Activated CD4-positive, alpha-beta T cell treated with anti-CD3 and anti-CD28 coated beads, Interleukin-10, Interleukin-2, amounts not matched to agents 100 ng/mL and 50 ng/mL, durations not matched to agents 16 hours and 8 hours (primary cell): ENCODE results near the gene CDK14.

Experiments
- DNase-seq: peaks from one replicate; pipeline ENCODE4 v3.0.0-alpha.2; 2020

Gene CDK14

DNA sequence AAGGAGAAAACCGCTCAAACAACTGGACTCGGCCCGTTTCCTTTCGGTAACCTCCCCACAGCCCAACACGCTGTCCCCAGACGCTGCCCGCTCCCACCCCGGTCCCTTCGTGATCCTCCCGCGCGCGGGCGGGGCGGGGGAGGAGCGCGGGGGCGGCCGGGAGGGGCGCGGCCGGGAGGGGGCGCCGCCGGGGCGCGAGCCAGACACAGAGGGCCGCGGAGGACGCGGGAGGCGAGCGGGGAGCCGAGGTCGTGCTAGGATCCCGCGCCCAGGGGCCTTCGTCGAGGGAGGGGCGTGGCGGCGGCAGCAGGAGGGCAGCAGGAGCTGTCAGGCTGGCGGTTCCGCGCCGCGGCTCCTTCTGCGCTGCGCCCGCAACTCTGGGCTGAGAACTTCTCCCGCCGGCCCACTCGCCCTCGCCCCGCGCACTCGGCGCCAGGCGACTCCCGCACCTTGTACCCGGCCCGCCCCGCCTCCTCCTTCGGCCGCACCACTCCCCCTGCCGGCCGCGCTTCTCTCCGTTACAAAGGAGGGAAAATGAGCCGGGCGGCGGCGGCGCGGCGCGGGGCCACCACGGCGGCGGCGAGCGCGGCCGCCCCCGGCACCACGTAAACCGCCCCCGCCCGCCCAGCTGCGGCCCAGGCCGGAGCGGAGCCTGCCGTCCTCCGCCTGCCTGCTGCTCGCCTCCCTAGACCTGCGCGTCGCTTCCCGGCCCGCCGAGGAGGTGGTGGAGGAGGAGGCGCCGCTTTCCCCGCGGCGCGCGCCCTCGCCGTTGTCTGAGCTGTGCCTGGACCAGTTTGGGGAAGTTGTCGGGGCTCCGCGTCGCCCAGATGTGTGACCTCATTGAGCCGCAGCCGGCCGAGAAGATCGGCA is at the start of gene CDK14:
Gene CDK14, plus strand, starts transcription at position 521 of the 870 bp plus-strand sequence. Its CDS starts 307 bp downstream, at position 828.
- DNase-seq, result peak; percentile 48

DNA sequence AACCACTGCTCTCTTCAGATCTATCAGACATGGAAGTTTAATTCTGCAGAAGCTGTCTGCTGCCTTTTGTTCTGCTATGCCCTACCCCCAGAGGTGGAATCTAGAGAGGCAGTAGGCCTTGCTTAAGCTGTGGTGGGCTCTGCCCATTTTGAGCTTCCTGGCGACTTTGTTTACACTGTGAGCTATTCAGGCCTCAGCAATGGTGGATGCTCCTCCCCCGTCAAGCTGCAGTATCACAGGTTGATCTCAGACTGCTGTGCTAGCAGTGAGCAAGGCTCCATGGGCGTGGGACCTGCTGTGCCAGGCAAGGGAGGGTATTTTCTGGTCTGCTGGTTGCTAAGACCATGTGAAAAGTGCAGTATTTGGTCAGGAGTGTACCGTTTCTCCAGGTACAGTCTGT is 45.1 kb upstream of the CDK14 start:
- DNase-seq, result no peak

DNA sequence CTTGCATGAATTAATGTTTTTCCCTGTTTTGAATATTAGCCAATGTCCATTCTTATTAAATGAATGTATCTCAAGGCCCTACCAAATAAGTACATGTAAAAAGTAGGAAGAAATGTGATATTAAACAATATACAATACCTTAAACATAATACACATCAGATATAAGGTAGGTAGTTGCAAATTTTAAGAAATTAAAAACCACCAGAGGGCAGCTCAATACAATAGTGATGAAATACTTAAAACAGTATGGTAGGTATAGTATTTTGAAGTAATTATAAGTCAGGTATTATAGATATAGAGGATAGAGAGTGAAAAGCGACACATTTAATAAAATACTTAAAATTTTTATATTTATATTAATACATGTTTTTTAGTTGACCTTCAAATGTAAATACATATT is 43.6 kb upstream of the CDK14 start:
- no peak for DNase-seq

DNA sequence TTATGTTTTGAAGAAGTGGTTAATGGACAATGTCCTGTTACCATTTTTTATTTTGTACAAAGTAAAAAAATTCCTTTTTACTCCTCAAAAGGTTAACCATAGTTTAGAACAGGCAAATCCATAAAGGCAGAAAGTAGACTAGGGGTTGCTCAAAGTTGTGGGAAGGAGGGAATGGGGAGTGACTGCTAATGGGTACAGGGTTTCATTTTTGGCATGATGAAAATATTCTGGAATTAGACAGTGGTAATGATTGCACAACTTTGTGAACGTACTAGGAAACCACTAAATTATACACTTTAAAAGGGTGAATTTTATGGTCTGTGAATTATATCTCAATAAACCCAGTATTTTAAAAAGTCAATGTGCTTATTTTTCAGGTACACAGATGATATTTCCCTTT is 35.4 kb upstream of the CDK14 start:
- no peak for DNase-seq

DNA sequence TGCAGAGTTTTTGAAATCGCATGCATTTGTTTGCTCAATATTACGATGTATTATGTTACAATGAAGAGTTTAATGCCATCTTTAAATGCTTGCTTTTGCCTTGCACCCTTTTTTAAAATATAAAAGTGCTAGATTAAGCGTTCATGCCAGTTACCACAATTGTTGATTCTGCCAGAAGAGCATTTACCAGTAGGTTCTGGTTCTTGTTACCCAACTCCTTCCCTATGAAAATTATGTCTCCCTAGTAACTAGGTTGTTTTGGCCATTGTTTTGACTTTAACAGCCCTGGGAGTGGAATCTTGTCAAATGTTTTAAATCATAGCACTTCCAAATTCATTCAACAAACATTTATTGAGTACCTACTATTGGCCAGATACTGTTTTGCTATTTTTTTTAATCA is 32.8 kb upstream of the CDK14 start:
- no peak for DNase-seq

DNA sequence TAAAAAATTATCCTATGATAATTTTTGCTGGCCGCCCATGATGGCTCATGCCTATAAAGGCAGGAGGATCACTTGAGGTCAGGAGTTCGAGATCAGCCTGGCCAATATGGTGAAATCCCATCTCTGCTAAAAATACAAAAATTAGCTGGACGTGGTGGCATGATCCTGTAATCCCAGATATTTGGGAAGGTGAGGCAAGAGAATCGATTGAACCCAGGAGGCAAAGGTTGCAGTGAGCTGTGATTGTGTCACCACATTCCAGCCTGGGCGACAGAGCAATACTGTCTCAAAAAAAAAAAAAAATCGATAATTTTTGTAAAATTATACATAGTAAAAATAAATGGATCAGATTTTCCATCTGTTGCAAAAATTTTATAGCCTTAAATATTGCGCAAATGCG is 31.7 kb upstream of the CDK14 start:
- no peak for DNase-seq

DNA sequence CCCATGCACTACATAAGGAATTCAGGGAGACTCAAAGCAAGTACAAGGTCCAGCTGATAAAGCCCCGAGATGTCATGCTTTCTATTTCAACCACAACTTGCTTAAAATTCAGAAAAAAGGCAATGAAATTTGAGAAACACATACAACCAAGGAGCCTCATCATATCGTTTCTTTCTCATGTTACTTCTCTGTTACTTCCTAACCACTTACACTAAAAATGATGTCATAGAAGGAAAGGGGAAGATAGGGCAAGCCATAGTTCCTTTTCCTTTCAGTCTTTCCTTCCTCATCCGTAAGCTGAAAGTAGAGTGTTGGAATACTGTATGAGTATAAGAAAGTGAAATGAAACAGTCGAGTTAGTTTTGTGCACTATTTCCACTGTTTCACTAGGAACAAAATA is 27.9 kb upstream of the CDK14 start:
- DNase-seq, result no peak

DNA sequence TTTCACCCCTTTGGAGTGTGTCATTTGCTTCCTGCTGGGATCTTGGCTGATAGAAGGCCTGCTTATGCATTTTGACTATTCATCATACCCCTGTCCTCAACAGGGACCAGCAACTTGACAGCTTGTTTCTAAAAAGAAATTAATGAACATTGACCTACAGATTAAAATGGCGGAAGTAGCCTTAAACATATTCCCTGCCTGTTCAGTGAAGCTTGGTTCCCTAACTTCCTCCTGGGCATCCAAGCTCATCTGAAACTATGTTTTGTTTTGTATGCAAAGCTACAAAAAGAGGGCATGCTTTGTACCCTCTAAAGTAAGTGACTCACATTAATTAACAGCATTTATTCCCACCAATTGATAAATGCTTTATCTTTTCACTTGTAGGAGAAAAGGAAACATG is 26.8 kb upstream of the CDK14 start:
- no peak for DNase-seq

DNA sequence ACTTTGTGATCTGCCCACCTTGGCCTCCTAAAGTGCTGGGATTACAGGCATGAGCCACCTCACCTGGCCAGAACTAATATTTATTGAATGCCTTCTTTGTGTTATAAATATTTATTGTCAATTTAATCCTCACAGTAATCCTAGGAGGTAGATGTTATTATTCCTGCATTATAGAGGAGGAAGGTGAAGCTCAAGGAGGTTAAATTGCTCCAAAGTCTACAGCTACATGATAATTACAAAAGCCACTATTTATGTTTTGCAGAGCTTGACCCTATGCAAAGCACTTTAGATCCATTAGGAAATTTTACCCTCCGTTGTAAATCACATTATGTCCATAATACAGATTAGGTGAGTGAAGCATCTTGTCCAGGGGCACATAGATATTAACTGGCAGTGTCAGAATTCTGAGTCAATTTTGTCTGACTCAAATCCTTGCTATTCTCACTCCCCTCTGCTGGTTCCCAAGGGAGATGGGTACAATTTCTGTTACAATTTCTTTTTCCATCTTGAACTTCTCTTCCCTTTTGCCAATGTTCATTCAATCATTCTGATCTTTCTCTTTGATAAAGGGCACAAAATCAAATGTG is 25.7 kb upstream of the CDK14 start:
- DNase-seq, result no peak

DNA sequence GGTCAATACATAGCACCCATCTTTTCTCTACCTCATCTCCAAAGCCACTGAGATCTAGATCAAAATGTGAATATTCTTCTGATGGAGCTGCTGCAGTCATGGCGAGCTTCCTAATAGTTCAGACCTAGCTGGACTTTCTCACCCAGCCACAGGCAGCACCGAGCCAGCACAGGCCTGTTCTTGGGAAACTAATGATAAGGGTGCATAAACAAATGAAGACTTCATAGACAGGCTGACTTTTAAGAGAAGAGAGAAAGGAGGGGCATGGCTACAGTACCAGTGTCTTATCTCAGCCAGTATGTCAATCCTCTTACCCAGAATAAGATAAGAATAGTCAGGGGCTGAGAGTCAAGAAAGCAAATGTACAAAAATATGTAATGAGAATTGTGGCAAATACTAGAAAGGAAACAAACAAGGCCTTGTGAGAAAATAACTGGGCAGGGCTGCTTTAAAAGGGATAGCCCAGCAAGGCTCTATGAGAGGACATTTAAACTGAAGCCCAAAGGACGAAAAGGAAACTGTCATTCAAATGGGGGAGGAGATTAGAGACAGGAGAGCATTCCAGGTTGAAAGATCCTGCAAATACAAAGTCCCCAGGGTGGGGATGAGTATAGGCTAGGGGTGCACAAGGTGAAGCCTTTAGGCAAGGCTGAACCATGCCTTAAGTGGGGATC is 21.8 kb upstream of the CDK14 start:
- DNase-seq, result no peak

DNA sequence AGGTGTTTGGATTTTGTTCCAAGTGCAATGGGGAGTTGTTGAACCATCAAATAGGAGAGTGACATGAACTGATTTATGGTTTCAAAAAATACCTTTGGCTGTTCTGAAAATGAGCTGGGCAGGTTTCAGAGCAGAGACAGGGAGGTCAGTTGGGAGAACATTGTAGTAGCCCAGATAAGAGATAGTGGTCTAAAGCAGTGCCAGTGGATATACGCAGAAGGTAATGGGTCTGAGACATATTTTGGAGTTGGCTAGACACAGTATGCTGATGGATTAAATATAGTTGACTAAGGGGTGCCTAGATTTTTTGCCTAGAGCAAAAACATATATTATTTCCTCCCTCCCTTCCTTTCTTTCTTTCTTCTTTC is 21.3 kb upstream of the CDK14 start:
- no peak for DNase-seq

DNA sequence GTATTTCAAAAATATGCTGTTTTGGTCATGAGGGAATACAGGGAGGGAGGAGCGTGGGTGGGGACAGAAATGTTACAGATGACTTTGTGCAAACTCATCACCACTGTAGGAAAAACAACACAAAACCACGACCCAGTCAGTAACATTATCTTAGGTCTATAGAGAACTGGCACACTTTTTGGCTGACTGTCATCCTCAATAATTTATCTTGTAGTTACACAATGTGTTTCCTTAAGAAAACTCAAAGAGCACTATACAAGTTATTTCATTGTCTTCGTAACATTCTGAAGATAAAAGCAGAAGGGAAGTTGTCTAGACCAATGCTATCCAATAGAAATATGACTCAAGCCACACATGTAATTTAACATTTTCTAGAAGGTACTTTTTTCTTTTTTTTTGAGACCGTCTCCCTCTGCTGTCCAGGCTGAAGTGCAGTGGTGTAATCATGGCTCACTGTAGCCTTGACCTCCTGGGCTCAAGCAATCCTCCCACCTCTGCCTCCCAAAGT is 16.9 kb upstream of the CDK14 start:
- no peak for DNase-seq

DNA sequence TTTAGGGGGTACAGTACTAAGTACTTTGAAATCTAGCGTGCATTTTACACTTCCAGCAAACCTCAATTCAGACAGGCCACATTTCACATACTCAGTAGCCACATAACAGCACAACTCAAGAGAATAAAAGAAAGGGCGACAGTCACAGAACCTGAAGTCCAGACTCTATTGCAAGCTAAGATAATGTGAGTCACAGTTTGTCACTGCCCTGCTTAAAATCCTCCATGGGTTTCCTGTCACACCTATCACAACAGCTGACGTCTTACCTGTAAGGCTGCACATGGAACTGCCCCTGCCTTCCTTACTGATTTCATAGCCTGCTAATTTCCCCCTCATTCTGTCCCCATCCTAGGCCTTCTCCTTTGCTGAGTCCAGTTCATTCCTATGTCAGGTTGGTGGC is 16.1 kb upstream of the CDK14 start:
- DNase-seq, result no peak

DNA sequence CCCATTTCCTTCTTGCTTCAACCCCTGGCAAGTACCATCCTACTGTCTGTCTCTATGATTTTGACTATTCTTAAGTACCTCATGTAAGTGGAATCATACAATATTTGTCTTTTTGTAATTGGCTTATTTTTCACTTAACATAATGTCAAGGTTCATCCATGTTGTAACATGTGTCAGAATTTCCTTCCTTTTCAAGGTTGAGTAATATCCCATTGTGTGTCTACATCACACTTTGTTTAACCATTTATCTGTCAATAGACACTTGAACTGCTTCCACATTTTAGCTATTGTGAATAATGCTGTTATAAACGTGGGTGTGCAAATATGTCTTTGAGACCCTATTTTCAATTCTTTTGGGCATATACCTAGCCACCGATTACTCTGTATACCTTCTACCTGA is 14.0 kb upstream of the CDK14 start:
- DNase-seq, result no peak

DNA sequence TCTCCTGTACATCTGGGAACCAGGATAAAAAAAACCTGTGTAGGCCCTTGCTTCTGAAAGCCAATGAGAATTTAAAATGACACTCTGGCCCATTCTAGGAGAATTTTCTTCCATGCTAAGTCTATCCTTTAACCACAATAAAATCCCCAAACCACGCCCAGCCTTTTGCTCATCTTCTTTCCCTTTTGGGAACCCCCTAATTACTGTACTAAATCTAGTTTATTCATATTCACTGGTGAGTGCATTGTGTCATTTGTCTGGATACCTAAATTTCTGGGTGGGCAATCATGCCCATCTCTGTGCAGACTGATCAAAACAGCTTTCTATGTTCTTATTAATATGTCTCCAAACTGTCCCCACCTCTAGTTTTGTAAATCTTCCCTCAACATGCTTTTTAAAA is 11.7 kb upstream of the CDK14 start:
- no peak for DNase-seq

DNA sequence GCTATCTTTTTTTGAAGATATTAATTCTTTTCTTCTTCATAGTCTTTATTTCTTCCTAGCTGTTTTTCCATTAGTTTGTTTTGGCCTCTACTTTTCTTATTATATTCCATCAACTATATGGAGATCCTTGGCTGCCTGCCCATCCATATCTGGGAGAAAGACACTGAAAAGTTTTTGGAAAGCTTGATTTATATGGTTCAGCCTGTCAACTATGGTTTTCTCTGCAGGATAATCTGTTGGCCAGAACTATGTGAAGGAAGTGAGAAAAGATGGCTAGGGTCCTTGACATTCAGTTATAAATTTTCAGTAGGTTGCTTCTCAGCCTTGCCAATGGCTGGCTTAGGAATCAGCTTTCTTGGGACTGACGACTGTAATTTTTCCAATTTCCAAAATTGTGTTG is 10.0 kb upstream of the CDK14 start:
- DNase-seq, result no peak

DNA sequence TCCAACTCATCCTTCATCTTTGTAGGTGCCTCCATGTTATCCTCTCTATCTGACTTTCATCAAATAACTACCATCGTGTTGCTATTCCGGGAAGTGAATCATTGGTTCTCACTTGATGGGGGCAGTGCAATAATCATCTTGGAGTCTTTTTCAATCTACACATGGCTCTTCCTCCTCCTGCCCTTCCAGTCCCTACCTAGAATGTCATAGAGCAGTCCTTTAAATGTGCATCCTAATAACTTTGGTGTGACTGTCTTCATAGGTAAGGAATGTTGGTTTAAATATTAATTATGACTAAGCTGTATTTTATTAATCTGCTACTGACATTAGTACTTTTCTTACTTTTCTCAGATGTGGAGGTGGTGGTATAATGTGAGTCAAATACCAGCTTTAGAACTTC is 8.4 kb upstream of the CDK14 start:
- DNase-seq, result no peak

DNA sequence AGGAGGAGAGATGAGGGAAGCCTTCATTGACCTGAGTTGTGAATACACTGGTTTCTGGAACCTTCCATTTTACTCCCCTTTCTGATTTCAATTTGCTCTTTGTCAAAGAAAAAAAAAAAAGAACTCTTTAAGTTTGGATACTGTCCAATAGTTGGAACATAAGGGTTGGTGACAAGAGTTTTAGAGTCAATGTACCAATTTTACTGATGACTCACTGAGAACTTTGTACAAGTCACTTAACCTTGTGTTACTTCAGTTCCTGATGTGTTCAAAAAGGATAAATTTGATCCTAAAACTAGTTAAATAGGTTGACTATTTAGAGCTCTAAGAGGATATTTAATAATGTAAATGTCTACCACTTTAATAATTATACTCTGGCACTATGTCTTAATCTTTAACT is 4.1 kb upstream of the CDK14 start:
- DNase-seq, result no peak

DNA sequence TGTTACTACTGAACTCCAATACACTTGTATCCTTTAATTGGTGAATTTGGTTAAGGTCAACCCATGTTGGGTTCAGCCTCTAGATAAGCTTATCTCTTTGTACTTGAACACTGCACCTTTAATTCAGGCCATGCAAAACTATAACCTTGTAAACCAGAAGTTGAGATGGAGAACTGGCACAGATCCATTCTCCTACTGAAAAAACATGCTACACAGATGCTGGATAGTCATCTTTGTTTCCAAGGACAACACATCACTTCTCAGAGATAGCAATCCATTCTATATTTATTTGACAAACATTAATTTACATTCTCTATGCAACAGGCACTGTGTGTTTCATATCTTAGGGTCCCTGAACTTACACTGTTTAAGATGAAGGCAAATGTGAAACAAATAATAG is 2.9 kb upstream of the CDK14 start:
- DNase-seq, result no peak

DNA sequence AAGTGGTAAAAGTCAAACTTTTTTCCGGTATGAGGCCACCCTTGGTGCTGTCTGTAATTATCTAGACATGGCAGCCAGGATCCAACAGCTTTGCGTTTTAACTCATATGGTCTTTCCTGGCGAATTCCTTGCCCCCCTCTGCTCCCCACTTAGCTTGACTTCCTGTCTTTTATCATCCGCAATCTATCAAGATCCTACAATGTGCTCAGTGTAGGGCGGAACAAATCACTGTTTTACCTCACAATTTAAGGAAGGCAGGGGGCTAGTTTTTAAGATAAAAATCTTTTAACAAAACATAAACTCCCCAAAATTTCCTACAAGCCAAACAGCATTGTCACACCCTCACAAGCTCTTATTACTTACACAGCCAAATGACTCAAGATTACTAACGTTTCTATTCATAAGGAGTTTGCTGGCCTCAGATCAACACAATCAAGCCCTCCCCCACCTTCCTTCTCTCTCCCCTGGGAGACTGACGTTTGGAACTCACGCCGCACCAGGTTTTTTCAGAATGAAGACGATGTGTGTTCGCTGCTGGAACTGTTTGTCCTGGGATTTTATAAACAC is 1.3 kb upstream of the CDK14 start:
- DNase-seq, result no peak

DNA sequence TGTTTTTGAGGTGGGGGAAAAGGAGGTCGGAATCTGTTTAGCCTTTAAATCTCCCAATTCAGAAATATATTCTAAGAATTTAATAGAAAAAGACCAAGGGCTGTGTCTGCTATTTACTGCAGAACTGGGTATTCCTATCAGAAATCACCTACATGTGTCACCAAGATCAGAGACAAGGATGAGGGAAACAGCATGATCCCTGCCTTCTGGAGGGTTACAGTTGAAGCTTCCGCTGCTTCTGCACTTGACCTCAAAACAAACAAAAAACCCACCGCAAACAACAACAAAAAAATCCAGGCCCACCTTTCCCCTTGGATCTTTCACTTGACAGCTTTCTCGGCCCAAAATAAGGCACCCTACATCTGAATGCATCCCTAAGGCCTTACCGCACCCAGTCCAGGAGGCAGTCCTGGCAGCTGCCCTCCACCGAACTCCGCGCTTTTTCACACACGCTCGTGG is 750 bp upstream of the CDK14 start:
- DNase-seq, result no peak

DNA sequence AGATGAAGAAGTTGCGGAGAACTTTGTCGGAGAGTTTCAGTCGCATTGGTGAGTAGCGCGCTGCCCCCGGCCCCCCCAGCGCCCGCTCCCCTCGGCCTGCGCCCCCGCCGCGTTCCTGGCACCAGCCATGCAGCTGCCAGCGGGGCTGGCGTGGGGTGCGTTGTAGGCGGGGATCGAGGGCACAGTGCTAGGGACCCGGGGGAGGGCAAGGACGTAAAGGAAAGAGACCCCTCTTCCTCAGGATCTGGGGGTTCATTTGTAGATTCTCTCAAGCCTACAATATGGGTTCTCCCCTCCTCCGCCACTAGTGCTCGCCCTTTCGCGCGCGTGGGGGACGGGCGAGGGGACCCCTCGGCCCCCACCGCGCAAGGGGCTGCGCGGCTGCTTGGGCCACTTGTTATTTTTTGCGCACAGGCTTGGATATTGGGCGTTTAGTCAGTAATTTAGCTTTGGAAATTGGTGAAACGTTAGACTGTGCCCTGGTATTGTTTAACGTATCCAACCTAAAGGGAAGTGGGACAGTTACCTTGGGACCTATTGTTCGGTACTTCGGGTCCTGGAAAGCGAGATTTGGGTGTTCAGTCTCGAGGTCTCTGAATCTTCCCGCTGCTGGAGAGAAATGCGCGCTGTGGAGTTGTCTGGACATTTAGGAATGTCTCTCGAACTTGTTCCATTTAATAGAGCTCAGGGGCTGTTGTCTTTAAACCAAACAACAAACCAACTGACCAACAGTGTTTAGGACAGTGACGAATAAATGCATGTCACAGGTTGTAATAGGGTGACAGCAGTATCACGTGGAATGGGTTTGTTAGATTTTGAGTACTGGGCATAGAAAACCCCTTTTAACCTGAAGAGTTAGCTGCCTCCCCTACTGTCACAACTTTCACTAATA is 796 bp downstream of the CDK14 start:
- no peak for DNase-seq
